GM19035 (cell line): ENCODE data around the gene KDM5A.
"Not testable (repeated sequence)": the region's sequence is repeated elsewhere in the genome, so short reads cannot be mapped to it uniquely, and the experiment has no call there.

ENCODE experiments used
- ATAC-seq: cut with Tn5 transposase; IDR thresholded peaks from one replicate; pipeline ENCODE4 v1.9.1; 2021; ENCODE audit not compliant: unreplicated experiment

KDM5A gene

GRCh38 chr12:389142-390096 lies at the start of gene KDM5A:
Gene KDM5A (minus strand): TSS chr12:389320. CDS start chr12:389091, 229 bp downstream.
- peak; percentile 85 for ATAC-seq

- not testable (repeated sequence) for ATAC-seq
These were observed 46.6 kb upstream of the KDM5A start for GRCh38 chr12:435737-436136.

GRCh38 chr12:422526-422925 lies 33.4 kb upstream of the KDM5A start:
- no peak for ATAC-seq

- no peak for ATAC-seq
These were observed 29.3 kb upstream of the KDM5A start for GRCh38 chr12:418432-418831.

- ATAC-seq = no peak
These were observed 25.7 kb upstream of the KDM5A start for GRCh38 chr12:414859-415258.

- ATAC-seq = no peak
These were observed 12.9 kb upstream of the KDM5A start for GRCh38 chr12:402029-402389.

GRCh38 chr12:401235-402028 lies 12.3 kb upstream of the KDM5A start, which contains the start of gene CCDC77:
Gene CCDC77 (plus strand): TSS chr12:401644. CDS start chr12:409384, 7,740 bp downstream.
- peak; percentile 97 for ATAC-seq

GRCh38 chr12:400828-401227 lies 11.7 kb upstream of the KDM5A start:
- no peak for ATAC-seq

- peak; percentile 34 for ATAC-seq
These were observed 479 bp downstream of the KDM5A start for GRCh38 chr12:388541-389141.

- no peak for ATAC-seq
These were observed 1.1 kb downstream of the KDM5A start for GRCh38 chr12:388012-388411.

- no peak for ATAC-seq
These were observed 2.5 kb downstream of the KDM5A start for GRCh38 chr12:386651-387050.

- ATAC-seq = not testable (repeated sequence)
These were observed 18.2 kb downstream of the KDM5A start for GRCh38 chr12:370739-371485.

- no peak for ATAC-seq
These were observed 21.1 kb downstream of the KDM5A start for GRCh38 chr12:367972-368371.

- no peak for ATAC-seq
These were observed 22.3 kb downstream of the KDM5A start for GRCh38 chr12:366820-367219.

GRCh38 chr12:359091-359490 lies 30.0 kb downstream of the KDM5A start:
- ATAC-seq = no peak

GRCh38 chr12:356276-356988 lies 32.7 kb downstream of the KDM5A start:
- no peak for ATAC-seq

- ATAC-seq = not testable (repeated sequence)
These were observed 37.9 kb downstream of the KDM5A start for GRCh38 chr12:351197-351596.

- ATAC-seq = not testable (repeated sequence)
These were observed 39.5 kb downstream of the KDM5A start for GRCh38 chr12:349625-350024.

- ATAC-seq = not testable (repeated sequence)
These were observed 46.1 kb downstream of the KDM5A start for GRCh38 chr12:343036-343435.

- no peak for ATAC-seq
These were observed 52.1 kb downstream of the KDM5A start for GRCh38 chr12:337039-337438.
